Activated CD8-positive, alpha-beta T cell treated with anti-CD3 and anti-CD28 coated beads, Interleukin-2, amount 10 ng/mL, durations not matched to agents 7 days and 5 days (primary cell): Measurements from ENCODE around the gene PITPNB. TPM values are rescaled to one million over a fixed set of nuclear protein-coding genes. Genes with fewer than 3 reads are reported as not detected.

Experiments used
- ATAC-seq: fragments of 150-1000 bp; cut with Tn5 transposase; one replicate; pipeline ENCODE4 v1.10.0; 2021; ENCODE audit warnings: moderate library complexity
- CTCF ChIA-PET: fragments of 350-600 bp; sonication (Branson Sonifier 250); formaldehyde crosslinking; loops from one replicate; lab custom pipeline; 2021; ENCODE audit warnings: antibody characterized with exemption; lab: Charles Lee
- POLR2A ChIA-PET: fragments of 350-600 bp; sonication (Branson Sonifier 250); formaldehyde crosslinking; loops from one replicate; lab custom pipeline; 2021; ENCODE audit warnings: antibody characterized with exemption; lab: Charles Lee
- DNase-seq: peaks from one replicate; pipeline ENCODE4 v3.0.0-alpha.2; 2020
- H3K27ac Mint-ChIP-seq: one replicate; pipeline ENCODE4 v1.8.0; 2021; ENCODE audit warnings: mild to moderate bottlenecking, mixed read lengths
- H3K27me3 Mint-ChIP-seq: one replicate; pipeline ENCODE4 v1.8.0; 2021; ENCODE audit warnings: low read depth, mixed read lengths
- H3K36me3 Mint-ChIP-seq: one replicate; pipeline ENCODE4 v1.8.0; 2021; ENCODE audit warnings: low read depth, mixed read lengths
- H3K4me1 Mint-ChIP-seq: one replicate; pipeline ENCODE4 v1.8.0; 2021; ENCODE audit warnings: low read depth, mixed read lengths
- H3K4me3 Mint-ChIP-seq: one replicate; pipeline ENCODE4 v1.8.0; 2021; ENCODE audit warnings: mild to moderate bottlenecking, mixed read lengths
- H3K9me3 Mint-ChIP-seq: one replicate; pipeline ENCODE4 v1.8.0; 2022; ENCODE audit warnings: mixed read lengths; ENCODE audit not compliant: insufficient read depth
- total RNA-seq, 2 experiments: library from RNA; stranded (reverse); gene quantifications; one replicate each; pipeline ENCODE4 v1.2.3, GENCODE V29; 2021

The PITPNB gene
- total RNA-seq, 2 experiments from 2014 or later, result 78.7 to 84.1 TPM

DNA sequence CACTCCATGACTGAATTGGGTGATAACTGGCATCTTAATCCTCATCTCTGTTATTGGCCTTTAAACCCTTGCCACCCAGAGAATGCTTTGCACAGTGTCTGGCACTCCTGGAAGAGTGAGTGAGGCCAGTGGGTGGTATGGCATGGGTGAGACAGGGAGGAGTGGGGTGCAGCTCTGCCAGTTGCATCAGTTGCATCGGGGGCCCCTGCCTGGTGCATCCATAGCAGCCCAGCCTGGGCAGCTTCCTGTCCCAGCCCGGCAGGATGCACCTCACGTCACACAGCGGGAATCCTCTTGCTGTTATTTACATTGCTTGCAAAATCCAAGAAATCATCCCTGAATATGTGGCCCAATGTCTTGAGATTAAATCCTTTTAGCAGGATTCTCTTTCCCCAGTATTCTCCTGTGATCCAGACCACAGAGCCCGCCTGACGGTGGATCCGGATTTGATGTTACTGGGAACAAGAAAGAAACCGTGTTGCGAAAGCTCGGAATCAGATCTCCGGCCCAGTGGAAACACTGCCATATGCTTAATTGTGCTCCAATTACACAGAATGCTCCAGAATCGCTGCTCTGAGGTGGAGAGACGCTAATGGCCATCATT, 79.9 kb downstream of the PITPNB start:
- Mint-ChIP-seq H3K36me3 (peaks cover 5% of the 10 kb centered on the region), H3K27ac (no peak overlapping the region), H3K4me1 (no peaks in the 10 kb centered on the region), H3K27me3 (no peaks in the 10 kb centered on the region), H3K9me3 (no peaks in the 10 kb centered on the region), H3K4me3 (no peak overlapping the region)
- ChIA-PET CTCF (interaction anchor here (1.0 kb wide), 1 partner anchor 9 kb away, joined by 4 read pairs; no protein-coding TSS in a partner anchor), POLR2A (no interaction called here)
- DNase-seq, result no peak
- no peak for ATAC-seq

- Mint-ChIP-seq H3K4me1 (peaks cover 16% of the 10 kb centered on the region), H3K36me3 (peaks cover 5% of the 10 kb centered on the region), H3K4me3 (no peak overlapping the region), H3K27me3 (no peaks in the 10 kb centered on the region), H3K9me3 (no peaks in the 10 kb centered on the region), H3K27ac (no peak overlapping the region)
- POLR2A ChIA-PET, result no interaction called here
- CTCF ChIA-PET, result interaction anchor here (1.0 kb wide), 1 partner anchor 51 kb away, joined by 3 read pairs; no protein-coding TSS in a partner anchor
- DNase-seq, result no peak
- no peak for ATAC-seq
Measured at GRCh38 chr22:27836181-27836580, 82.9 kb downstream of the PITPNB start.

- no peaks in the 10 kb centered on the region for H3K27me3 Mint-ChIP-seq
- H3K9me3 Mint-ChIP-seq, result no peaks in the 10 kb centered on the region
- no peak for DNase-seq
- ChIA-PET POLR2A (no interaction called here), CTCF (no interaction called here)
- peaks cover 19% of the 10 kb centered on the region for H3K4me1 Mint-ChIP-seq
- ATAC-seq, result no peak
- H3K4me3 Mint-ChIP-seq, result no peak overlapping the region
- H3K27ac Mint-ChIP-seq, result no peak overlapping the region
- peaks cover 5% of the 10 kb centered on the region for H3K36me3 Mint-ChIP-seq
Measured at GRCh38 chr22:27835446-27835845, 83.6 kb downstream of the PITPNB start.

DNA sequence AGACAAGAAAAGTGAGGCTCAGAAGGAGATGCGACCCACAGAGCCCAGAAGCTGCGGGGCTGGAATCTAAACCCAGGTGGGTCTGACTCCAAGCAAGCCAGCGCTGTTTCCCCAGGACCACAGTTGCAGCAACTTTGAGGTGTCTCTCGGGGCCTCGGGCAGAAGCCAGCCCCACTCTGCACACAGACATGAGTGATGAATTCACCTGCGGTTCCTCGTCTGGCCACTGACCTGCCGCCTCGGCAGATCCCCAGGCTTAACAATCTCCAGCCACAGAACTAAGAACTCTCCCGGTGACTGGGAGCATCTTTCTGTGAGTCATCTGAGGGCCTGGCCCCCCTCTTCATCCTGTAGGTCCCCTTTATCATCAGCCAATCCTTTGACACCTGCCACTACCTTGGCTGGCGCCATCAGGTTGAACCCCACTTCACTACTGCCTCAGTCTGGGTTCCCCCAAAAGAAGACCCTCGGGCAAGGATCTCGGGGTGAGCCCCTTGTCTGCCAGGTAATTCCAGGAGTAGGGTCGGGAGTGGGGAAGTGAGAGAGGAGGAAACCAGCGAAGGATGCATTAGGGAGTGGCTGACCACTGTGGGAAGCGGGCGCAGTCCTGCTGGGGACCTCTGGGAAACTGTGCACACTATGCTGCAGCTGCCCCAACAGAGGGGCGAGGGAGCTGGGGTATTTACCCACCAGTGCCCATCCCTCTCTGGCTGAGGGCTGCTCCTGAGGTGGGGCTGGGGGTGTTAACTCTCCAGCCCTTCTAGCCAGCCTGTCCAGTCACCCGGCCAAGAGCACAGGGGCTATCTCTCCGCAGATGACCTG, 84.5 kb downstream of the PITPNB start:
- ChIA-PET CTCF (no interaction called here), POLR2A (no interaction called here)
- Mint-ChIP-seq H3K4me1 (peaks cover 19% of the 10 kb centered on the region), H3K36me3 (peaks cover 5% of the 10 kb centered on the region), H3K27me3 (no peaks in the 10 kb centered on the region), H3K4me3 (no peak overlapping the region), H3K9me3 (no peaks in the 10 kb centered on the region), H3K27ac (no peak overlapping the region)
- no peak for ATAC-seq
- DNase-seq, result no peak

- CTCF ChIA-PET, result no interaction called here
- peaks cover 19% of the 10 kb centered on the region for H3K4me1 Mint-ChIP-seq
- H3K36me3 Mint-ChIP-seq, result peaks cover 5% of the 10 kb centered on the region
- DNase-seq, result no peak
- ATAC-seq, result no peak
- no peaks in the 10 kb centered on the region for H3K27me3 Mint-ChIP-seq
- no peaks in the 10 kb centered on the region for H3K9me3 Mint-ChIP-seq
- no peak overlapping the region for H3K27ac Mint-ChIP-seq
- POLR2A ChIA-PET, result no interaction called here
- H3K4me3 Mint-ChIP-seq, result no peak overlapping the region
Measured at GRCh38 chr22:27833803-27834202, 85.3 kb downstream of the PITPNB start.

DNA sequence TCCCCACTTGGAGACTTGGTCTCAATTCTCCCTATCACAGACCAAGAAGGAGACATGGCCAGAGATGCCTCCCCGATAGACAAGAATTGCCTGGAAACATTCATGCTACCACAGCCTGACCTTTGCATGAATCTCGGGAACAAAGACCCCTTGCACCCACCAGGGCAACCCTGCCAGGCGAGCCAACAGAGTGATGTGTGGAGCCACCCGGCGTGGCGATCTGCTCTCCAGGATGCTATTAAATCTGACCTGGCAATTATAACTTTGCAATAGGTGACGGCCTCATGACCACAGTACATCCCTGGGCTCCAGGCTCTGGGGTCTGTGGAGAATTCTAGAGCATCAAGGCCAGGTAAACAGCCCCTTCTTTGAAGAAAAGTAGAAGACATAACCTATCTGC, 86.5 kb downstream of the PITPNB start:
- ATAC-seq (no peak), DNase-seq (no peak)
- Mint-ChIP-seq H3K4me1 (peaks cover 19% of the 10 kb centered on the region), H3K27me3 (no peaks in the 10 kb centered on the region), H3K36me3 (peaks cover 2% of the 10 kb centered on the region), H3K27ac (peak overlapping the region; percentile 84), H3K9me3 (no peaks in the 10 kb centered on the region), H3K4me3 (peak overlapping the region; percentile 18)
- POLR2A ChIA-PET, result interaction anchor here (1.0 kb wide), 1 partner anchor 112 kb away, joined by 3 read pairs; no protein-coding TSS in a partner anchor
- CTCF ChIA-PET, result interaction anchor here (0.6 to 1.2 kb wide), 3 partner anchors 458 to 1154 kb away, joined by 3 read pairs; no protein-coding TSS in a partner anchor

GRCh38 chr22:27829620-27830019, 89.4 kb downstream of the PITPNB start:
- CTCF ChIA-PET, result interaction anchor here (1.1 kb wide), 1 partner anchor 10 kb away, joined by 4 read pairs; no protein-coding TSS in a partner anchor

GRCh38 chr22:27827604-27828587, 91.2 kb downstream of the PITPNB start:
- no peaks in the 10 kb centered on the region for H3K36me3 Mint-ChIP-seq
- POLR2A ChIA-PET, result no interaction called here
- CTCF ChIA-PET, result no interaction called here
- peaks cover 19% of the 10 kb centered on the region for H3K4me1 Mint-ChIP-seq
- DNase-seq, result no peak
- H3K9me3 Mint-ChIP-seq, result no peaks in the 10 kb centered on the region
- no peaks in the 10 kb centered on the region for H3K27me3 Mint-ChIP-seq
- no peak overlapping the region for H3K4me3 Mint-ChIP-seq
- H3K27ac Mint-ChIP-seq, result no peak overlapping the region
- ATAC-seq, result no peak

More at GRCh38 chr22:27829620-27830019, 89.4 kb downstream of the PITPNB start:
- DNase-seq (no peak), ATAC-seq (no peak)
- Mint-ChIP-seq H3K27ac (no peak overlapping the region), H3K27me3 (no peaks in the 10 kb centered on the region), H3K4me1 (peaks cover 19% of the 10 kb centered on the region), H3K4me3 (no peak overlapping the region), H3K9me3 (no peaks in the 10 kb centered on the region), H3K36me3 (no peaks in the 10 kb centered on the region)
- POLR2A ChIA-PET, result interaction anchor here (0.5 kb wide), 1 partner anchor 1007 kb away, joined by 5 read pairs; no protein-coding TSS in a partner anchor

DNA sequence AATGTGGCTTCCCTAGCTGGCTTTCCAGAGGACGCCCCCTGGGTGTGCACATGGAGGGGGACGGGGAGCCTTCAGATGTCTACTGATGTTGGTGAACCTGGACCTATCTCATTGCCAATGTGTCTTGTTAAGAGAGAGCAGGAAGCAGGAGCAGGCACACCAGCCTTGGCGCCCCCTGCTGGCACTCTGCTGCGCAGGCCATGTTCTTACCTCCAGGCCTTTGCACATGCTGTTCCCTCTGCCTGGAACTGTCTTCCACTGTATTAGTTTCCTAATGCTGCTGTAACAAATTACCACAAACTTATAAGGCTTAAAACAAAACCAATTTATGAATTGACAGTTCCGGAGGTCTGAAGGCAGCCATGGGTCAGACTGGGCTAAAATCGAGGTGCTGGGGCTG, 93.9 kb downstream of the PITPNB start:
- ChIA-PET POLR2A (no interaction called here), CTCF (no interaction called here)
- ATAC-seq, result no peak
- no peaks in the 10 kb centered on the region for H3K36me3 Mint-ChIP-seq
- H3K27ac Mint-ChIP-seq, result no peak overlapping the region
- no peaks in the 10 kb centered on the region for H3K9me3 Mint-ChIP-seq
- H3K4me3 Mint-ChIP-seq, result no peak overlapping the region
- no peaks in the 10 kb centered on the region for H3K4me1 Mint-ChIP-seq
- peak; percentile 39 for DNase-seq
- H3K27me3 Mint-ChIP-seq, result no peaks in the 10 kb centered on the region

DNA sequence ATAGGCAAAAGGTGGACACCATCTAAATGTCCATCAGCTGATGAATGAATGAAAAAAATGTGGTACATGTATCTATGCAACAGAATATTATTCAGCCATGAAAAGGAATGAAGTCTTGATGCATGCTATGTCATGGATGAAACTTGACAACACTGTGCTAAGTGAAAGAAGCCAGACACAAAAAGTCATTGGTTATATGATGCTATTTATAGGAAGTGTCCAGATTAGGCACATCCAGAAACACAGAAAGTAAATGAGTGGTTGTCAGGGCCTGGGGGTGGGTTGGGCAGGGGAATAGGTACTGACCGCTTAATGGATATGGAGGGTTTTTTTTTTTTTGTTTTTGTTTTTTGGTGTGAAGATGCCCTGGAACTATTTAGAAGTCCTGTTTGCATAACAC, 95.8 kb downstream of the PITPNB start:
- ChIA-PET POLR2A (no interaction called here), CTCF (no interaction called here)
- Mint-ChIP-seq H3K4me1 (no peaks in the 10 kb centered on the region), H3K4me3 (no peak overlapping the region), H3K9me3 (no peaks in the 10 kb centered on the region), H3K27ac (no peak overlapping the region), H3K27me3 (no peaks in the 10 kb centered on the region), H3K36me3 (no peaks in the 10 kb centered on the region)
- DNase-seq (no peak), ATAC-seq (no peak)
